ENCODE results near the gene CIT. TPM values are rescaled to one million over a fixed set of nuclear protein-coding genes. Genes with fewer than 3 reads are reported as not detected.

CIT gene
- total and polyA plus RNA-seq, 2 donors (not counting 3 experiments of a cell fraction or from before 2014, with no cell fraction given), result 13.3 to 61.8 TPM

- H3K9ac ChIP-seq (replicated peaks; ENCODE audit: extremely low read depth, insufficient read depth, low read length), result no peak overlapping the region
- no peaks in the 10 kb centered on the region for H3K36me3 ChIP-seq (ENCODE audit: control insufficient read depth in 2 of 2, extremely low read depth in 1 of 2, insufficient read depth in 2 of 2, low read length in 2 of 2)
- dilution Hi-C loops (cut with MboI; ENCODE audit: extremely low pct_ligation_motif_present, low sequenced_read_pairs) (no loop called here), intact Hi-C loops (cut with micrococcal nuclease) (no loop called here)
- H3K27ac ChIP-seq (ENCODE audit: insufficient read depth, low read depth, low read length), result no peak overlapping the region
- ChIA-PET POLR2A (interaction anchor here (0.7 kb wide), 1 partner anchor 12 kb away, joined by 4 read pairs; no protein-coding TSS in a partner anchor), CTCF (interaction anchor here (1.2 to 2.0 kb wide), 3 partner anchors 11 to 81 kb away, joined by 4 to 7 read pairs (median 6); partner anchors contain the start of gene PRKAB1)
- H3K4me1 ChIP-seq (ENCODE audit: control insufficient read depth, extremely low read depth, insufficient read depth, low read length), result peaks cover 4% of the 10 kb centered on the region
- no peak for DNase-seq (ENCODE audit: low read depth, low spot score)
- no peak overlapping the region for H3K4me3 ChIP-seq (replicated peaks in 1 of 3; ENCODE audit: insufficient read depth in 1 of 3, low read depth in 1 of 3, low read length in 3 of 3)
- no peaks in the 10 kb centered on the region for H4K20me1 ChIP-seq (replicated peaks; ENCODE audit: control insufficient read depth, extremely low read depth, insufficient read depth, low read length)
- H3K79me2 ChIP-seq (ENCODE audit: control insufficient read depth, insufficient read depth, low read length), result no peaks in the 10 kb centered on the region
- H3K9me1 ChIP-seq (replicated peaks; ENCODE audit: control insufficient read depth, extremely low read depth, insufficient read depth, low read length), result no peaks in the 10 kb centered on the region
- no peaks in the 10 kb centered on the region for H3K27me3 ChIP-seq (ENCODE audit: control insufficient read depth in 2 of 2, insufficient read depth in 2 of 2, low read length in 2 of 2)
- no peak for FAIRE-seq
- H2AFZ ChIP-seq (ENCODE audit: low read depth, low read length), result no peak overlapping the region
- TF ChIP-seq JUN (IDR thresholded peaks at IDR 0.05; ENCODE audit: borderline replicate concordance, insufficient read depth, insufficient read length, low read depth) (no peak), POLR2A (IDR thresholded peaks at IDR 0.05; ENCODE audit: low read depth, low read length) (no peak), EZH2 (IDR thresholded peaks at IDR 0.05; ENCODE audit: borderline replicate concordance, low read depth, low read length, severe bottlenecking) (no peak), POLR2AphosphoS5 (IDR thresholded peaks at IDR 0.05; ENCODE audit: insufficient read depth, low read depth, low read length) (no peak), MAX (IDR thresholded peaks at IDR 0.05; ENCODE audit: insufficient read depth, insufficient read length) (no peak), CTCF (IDR thresholded peaks at IDR 0.05; ENCODE audit: extremely low read depth in 1 of 2, insufficient read depth in 1 of 2, low read depth in 1 of 2, low read length in 2 of 2) (no peak), GATA2 (IDR thresholded peaks at IDR 0.05; ENCODE audit: insufficient read depth, insufficient read length, low read depth, low read length) (no peak), MYC (IDR thresholded peaks at IDR 0.05; ENCODE audit: low read depth, low read length) (no peak)
- no peaks in the 10 kb centered on the region for H3K9me3 ChIP-seq (replicated peaks; ENCODE audit: control insufficient read depth, insufficient read depth, low read length)
- no TSS peak for BruUV-seq (replicated peaks)
- H3K4me2 ChIP-seq (ENCODE audit: insufficient read depth, low read length), result no peak overlapping the region
Measured at GRCh38 chr12:119699199-119699760, 177.8 kb downstream of the CIT start.
